Measurements from ENCODE around the gene SERPINE1. TPM values are rescaled to one million over a fixed set of nuclear protein-coding genes. Genes with fewer than 3 reads are reported as not detected.

SERPINE1 gene
- total RNA-seq, 4 donors from 2014 or later, result 6.7 to 22.9 (median 13.0) TPM

DNA sequence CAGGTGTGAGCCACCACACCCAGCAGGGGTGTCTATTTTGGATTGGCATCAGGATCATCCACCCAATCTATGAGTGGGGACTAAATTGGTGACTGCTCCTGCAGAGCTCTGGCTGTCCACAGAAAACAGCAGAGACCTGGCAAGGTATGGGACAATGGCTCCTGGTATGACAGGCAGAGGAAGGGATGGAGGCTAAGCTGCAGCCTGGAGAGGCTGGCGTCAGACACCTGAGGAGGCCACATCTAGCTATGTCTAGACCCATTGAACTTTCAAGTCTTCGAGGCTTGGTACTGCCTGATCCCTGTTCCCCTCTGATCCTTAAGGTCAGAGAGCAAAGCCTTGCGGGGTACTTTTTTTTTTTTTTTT lies 3.2 kb upstream of the SERPINE1 start:
- Histone ChIP-seq H3K4me1 (peaks cover 63% of the 10 kb centered on the region), H3K27ac (no peak overlapping the region), H3K4me3 (no peak overlapping the region), H3K27me3 (no peaks in the 10 kb centered on the region), H3K36me3 (no peaks in the 10 kb centered on the region), H3K9me3 (no peaks in the 10 kb centered on the region)
- 75% methylated on average over 3 of the region's 3 CpGs for WGBS
- TF ChIP-seq, protein P1, sequence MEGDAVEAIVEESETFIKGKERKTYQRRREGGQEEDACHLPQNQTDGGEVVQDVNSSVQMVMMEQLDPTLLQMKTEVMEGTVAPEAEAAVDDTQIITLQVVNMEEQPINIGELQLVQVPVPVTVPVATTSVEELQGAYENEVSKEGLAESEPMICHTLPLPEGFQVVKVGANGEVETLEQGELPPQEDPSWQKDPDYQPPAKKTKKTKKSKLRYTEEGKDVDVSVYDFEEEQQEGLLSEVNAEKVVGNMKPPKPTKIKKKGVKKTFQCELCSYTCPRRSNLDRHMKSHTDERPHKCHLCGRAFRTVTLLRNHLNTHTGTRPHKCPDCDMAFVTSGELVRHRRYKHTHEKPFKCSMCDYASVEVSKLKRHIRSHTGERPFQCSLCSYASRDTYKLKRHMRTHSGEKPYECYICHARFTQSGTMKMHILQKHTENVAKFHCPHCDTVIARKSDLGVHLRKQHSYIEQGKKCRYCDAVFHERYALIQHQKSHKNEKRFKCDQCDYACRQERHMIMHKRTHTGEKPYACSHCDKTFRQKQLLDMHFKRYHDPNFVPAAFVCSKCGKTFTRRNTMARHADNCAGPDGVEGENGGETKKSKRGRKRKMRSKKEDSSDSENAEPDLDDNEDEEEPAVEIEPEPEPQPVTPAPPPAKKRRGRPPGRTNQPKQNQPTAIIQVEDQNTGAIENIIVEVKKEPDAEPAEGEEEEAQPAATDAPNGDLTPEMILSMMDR (IDR thresholded peaks at IDR 0.05), result no peak
- TF ChIP-seq EP300 (IDR thresholded peaks at IDR 0.05), result no peak
- no peak for DNase-seq (ENCODE audit: low spot score in 2 of 2)

DNA sequence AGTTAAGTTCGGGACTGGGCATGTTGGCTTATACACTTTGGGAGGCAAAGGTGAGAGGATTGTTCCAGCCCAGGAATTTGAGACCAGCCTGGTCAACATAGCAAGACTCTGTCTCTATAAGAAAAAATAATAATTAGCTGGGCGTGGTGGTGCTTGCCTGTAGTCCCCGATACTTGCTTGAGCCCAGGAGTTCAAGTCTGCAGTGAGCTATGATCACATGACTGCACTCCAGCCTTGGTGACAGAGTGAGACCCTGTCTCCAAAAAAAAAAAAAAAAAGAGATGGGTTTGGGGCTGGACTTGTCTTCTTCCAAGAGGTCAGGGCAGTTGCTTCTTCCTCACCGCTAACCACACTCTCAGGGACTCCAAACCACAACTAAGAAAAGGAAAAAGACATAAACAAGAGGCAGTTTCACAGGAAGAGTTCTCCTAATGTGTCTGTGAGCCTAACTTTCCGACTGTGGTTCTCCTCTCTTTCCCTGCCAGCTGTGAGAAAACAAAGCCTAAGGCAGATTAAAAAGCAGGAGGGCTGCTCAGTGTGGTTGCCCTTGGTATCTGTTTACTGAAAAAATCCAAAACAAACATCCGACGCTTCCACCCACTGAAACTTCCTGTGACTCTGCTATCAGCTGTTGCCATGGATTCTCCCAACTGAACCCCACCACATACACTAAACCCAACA lies 2.4 kb upstream of the SERPINE1 start:
- no peaks in the 10 kb centered on the region for H3K27me3 ChIP-seq
- no peaks in the 10 kb centered on the region for H3K36me3 ChIP-seq
- H3K4me1 ChIP-seq, result peaks cover 63% of the 10 kb centered on the region
- no peaks in the 10 kb centered on the region for H3K9me3 ChIP-seq
- H3K27ac ChIP-seq, result peak overlapping the region; percentile 56
- 27% methylated on average over 7 of the region's 7 CpGs for WGBS
- TF ChIP-seq, protein P1 (IDR thresholded peaks at IDR 0.05), result no peak
- TF ChIP-seq EP300 (IDR thresholded peaks at IDR 0.05) (no peak), POLR2A (IDR thresholded peaks at IDR 0.05) (no peak), POLR2AphosphoS5 (IDR thresholded peaks at IDR 0.05) (no peak)
- no peak overlapping the region for H3K4me3 ChIP-seq
- DNase-seq (ENCODE audit: low spot score in 2 of 2), result no peak

DNA sequence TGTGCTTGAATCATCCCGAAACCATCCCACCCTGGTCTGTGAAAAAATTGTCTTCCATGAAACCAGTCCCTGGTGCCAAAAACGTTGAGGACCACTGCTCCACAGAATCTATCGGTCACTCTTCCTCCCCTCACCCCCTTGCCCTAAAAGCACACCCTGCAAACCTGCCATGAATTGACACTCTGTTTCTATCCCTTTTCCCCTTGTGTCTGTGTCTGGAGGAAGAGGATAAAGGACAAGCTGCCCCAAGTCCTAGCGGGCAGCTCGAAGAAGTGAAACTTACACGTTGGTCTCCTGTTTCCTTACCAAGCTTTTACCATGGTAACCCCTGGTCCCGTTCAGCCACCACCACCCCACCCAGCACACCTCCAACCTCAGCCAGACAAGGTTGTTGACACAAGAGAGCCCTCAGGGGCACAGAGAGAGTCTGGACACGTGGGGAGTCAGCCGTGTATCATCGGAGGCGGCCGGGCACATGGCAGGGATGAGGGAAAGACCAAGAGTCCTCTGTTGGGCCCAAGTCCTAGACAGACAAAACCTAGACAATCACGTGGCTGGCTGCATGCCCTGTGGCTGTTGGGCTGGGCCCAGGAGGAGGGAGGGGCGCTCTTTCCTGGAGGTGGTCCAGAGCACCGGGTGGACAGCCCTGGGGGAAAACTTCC lies 784 bp upstream of the SERPINE1 start:
- WGBS, result 28% methylated on average over 15 of the region's 15 CpGs
- Histone ChIP-seq H3K27me3 (no peaks in the 10 kb centered on the region), H3K27ac (peak overlapping the region; percentile 32), H3K36me3 (no peaks in the 10 kb centered on the region), H3K4me3 (peak overlapping the region; percentile 19), H3K9me3 (no peaks in the 10 kb centered on the region), H3K4me1 (peaks cover 63% of the 10 kb centered on the region)
- TF ChIP-seq POLR2AphosphoS5 (IDR thresholded peaks at IDR 0.05) (no peak), POLR2A (IDR thresholded peaks at IDR 0.05) (no peak), EP300 (IDR thresholded peaks at IDR 0.05) (no peak)
- TF ChIP-seq, protein P1 (IDR thresholded peaks at IDR 0.05), result no peak
- peak; percentile 82 for DNase-seq (ENCODE audit: low spot score in 2 of 2)

DNA sequence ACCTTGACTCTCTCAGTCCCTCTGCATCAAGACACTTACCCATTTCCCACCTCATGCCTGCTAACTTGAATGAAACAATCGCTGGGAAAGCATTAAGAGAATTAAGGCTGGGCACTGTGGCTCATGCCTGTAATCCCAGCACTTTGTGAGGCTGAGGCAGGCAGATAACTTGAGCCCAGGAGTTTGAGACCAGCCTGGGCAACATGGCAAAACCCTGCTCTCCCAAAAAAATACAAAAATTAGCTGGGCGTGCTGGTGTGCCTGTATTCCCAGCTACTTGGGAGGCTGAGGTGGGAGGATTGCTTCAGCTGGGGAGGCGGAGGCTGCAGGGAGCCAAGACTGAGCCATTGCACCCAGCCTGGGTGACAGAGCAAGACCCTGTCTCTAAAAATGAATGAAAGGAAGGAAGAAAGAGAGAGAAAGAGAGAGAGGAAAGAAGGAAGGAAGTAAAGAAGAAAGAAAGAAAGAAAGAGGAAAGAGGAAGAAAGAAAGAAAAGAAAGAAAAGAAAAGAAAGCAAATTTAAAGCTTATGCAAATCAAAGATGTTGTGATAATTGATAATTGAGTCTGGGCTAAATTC lies 646 bp downstream of the SERPINE1 start:
- TF ChIP-seq POLR2AphosphoS5 (IDR thresholded peaks at IDR 0.05) (no peak), POLR2A (IDR thresholded peaks at IDR 0.05) (no peak), EP300 (IDR thresholded peaks at IDR 0.05) (no peak)
- TF ChIP-seq, protein P1 (IDR thresholded peaks at IDR 0.05), result no peak
- 74% methylated on average over 3 of the region's 3 CpGs for WGBS
- Histone ChIP-seq H3K4me3 (peak overlapping the region; percentile 19), H3K27ac (no peak overlapping the region), H3K27me3 (no peaks in the 10 kb centered on the region), H3K9me3 (no peaks in the 10 kb centered on the region), H3K36me3 (peaks cover 4% of the 10 kb centered on the region), H3K4me1 (peaks cover 51% of the 10 kb centered on the region)
- DNase-seq (ENCODE audit: low spot score in 2 of 2), result no peak

Measured in suprapubic skin (tissue), 4 donors.